ENCODE results near the gene NF2. TPM values are rescaled to one million over a fixed set of nuclear protein-coding genes. Genes with fewer than 3 reads are reported as not detected.

NF2 gene
- total RNA-seq, 2 experiments from 2014 or later, result 34.4 to 35.3 TPM

DNA sequence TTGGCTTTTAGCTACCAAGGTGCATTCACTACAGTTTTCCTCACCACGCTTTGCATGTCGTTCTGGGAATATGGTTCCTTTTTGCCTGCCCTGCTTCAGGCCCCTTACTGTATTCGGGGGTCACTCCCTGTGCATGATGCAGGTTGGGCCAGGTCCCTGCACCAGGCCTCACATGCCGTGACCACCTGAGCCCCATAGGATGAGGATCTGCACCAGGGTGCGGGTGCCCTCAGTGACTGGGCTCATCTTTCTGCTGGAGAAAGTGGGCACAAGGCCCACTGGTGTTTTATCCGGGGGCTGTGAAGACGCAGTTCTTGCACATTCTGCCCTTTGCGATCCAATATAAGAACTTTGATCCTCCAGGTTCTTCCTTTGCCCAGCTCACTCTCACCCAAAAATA lies 70.7 kb downstream of the NF2 start:
- ATAC-seq (no peak), DNase-seq (no peak)
- Mint-ChIP-seq H3K27ac (no peak overlapping the region), H3K36me3 (ENCODE audit: low read depth) (peaks cover 16% of the 10 kb centered on the region), H3K27me3 (no peaks in the 10 kb centered on the region), H3K4me3 (no peak overlapping the region), H3K9me3 (no peaks in the 10 kb centered on the region), H3K4me1 (ENCODE audit: low read depth) (no peaks in the 10 kb centered on the region)
- CTCF ChIA-PET, result no interaction called here
- TF ChIP-seq, protein P1, sequence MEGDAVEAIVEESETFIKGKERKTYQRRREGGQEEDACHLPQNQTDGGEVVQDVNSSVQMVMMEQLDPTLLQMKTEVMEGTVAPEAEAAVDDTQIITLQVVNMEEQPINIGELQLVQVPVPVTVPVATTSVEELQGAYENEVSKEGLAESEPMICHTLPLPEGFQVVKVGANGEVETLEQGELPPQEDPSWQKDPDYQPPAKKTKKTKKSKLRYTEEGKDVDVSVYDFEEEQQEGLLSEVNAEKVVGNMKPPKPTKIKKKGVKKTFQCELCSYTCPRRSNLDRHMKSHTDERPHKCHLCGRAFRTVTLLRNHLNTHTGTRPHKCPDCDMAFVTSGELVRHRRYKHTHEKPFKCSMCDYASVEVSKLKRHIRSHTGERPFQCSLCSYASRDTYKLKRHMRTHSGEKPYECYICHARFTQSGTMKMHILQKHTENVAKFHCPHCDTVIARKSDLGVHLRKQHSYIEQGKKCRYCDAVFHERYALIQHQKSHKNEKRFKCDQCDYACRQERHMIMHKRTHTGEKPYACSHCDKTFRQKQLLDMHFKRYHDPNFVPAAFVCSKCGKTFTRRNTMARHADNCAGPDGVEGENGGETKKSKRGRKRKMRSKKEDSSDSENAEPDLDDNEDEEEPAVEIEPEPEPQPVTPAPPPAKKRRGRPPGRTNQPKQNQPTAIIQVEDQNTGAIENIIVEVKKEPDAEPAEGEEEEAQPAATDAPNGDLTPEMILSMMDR (IDR thresholded peaks at IDR 0.05), result no peak
- intact Hi-C loops (cut with micrococcal nuclease), result no loop called here
- POLR2A ChIA-PET, result no interaction called here

DNA sequence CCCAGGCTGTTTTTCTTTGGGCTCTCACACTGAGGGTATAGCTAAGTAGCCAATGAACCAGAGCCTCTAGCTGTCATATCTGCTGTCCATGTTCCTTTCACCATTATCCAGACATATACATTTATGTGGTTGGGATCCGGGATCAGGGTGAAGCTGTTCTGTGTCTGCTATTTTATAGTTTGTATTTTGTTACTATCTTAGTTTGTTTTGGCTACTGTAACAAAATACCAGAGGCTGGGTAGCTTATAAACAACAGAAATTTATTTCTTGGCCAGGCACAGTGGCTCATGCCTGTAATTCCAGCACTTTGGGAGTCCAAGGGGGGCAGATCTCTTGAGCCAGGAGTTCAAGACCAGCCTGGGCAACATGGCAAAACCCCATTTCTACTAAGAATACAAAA lies 75.9 kb downstream of the NF2 start:
- Mint-ChIP-seq H3K27ac (no peak overlapping the region), H3K9me3 (no peaks in the 10 kb centered on the region), H3K4me3 (no peak overlapping the region), H3K36me3 (ENCODE audit: low read depth) (peaks cover 16% of the 10 kb centered on the region), H3K27me3 (no peaks in the 10 kb centered on the region), H3K4me1 (ENCODE audit: low read depth) (no peaks in the 10 kb centered on the region)
- TF ChIP-seq, protein P1 (IDR thresholded peaks at IDR 0.05), result no peak
- DNase-seq (no peak), ATAC-seq (no peak)
- CTCF ChIA-PET, result interaction anchor here (0.8 to 1.8 kb wide), 2 partner anchors 10 to 30 kb away, joined by 3 to 6 read pairs; no protein-coding TSS in a partner anchor
- POLR2A ChIA-PET, result no interaction called here
- intact Hi-C loops (cut with micrococcal nuclease), result no loop called here

DNA sequence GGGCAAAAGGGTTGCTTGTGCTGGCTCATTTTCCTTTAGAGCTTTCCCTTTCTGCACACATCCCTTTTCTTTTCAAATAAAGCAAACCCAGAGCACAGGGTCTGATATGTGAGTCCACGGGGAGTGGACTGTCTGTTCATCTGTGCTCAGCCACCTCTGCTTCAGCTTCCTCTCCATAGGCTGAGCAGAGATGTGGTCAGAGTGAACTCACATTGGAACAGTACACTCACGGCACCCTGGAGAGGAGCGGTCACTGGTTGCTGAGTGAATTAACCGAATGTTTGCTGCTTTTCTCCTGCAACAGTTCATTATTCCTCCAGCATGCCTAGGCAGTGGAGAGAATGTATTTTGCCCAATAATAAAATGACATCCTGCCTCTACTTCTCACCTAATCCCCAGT lies 80.1 kb downstream of the NF2 start:
- DNase-seq, result no peak
- ChIA-PET POLR2A (no interaction called here), CTCF (interaction anchor here (1.1 kb wide), 1 partner anchor 47 kb away, joined by 3 read pairs; no protein-coding TSS in a partner anchor)
- TF ChIP-seq, protein P1 (IDR thresholded peaks at IDR 0.05), result no peak
- Mint-ChIP-seq H3K4me3 (no peak overlapping the region), H3K27me3 (no peaks in the 10 kb centered on the region), H3K36me3 (ENCODE audit: low read depth) (peaks cover 11% of the 10 kb centered on the region), H3K4me1 (ENCODE audit: low read depth) (no peaks in the 10 kb centered on the region), H3K9me3 (no peaks in the 10 kb centered on the region), H3K27ac (no peak overlapping the region)
- intact Hi-C loops (cut with micrococcal nuclease), result no loop called here
- no peak for ATAC-seq

DNA sequence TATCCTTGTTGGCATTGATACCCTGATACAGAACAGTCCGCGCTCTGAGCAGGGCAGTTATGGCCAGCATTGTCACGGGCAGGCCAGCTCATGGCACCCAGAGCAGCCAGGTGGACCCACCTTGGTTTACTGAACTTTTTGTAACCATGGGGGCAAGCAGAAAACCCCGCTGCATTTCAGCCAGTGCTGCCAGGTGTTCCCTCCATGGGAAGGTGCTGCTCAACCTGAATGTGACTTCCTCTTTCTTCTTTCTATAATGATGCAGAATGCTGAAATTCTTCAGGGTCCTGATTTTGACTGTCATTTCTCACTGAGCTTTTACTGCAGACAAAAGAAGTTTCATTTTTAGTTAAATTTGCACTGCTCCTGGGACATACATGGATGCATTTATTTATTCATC lies 80.8 kb downstream of the NF2 start:
- TF ChIP-seq, protein P1 (IDR thresholded peaks at IDR 0.05), result no peak
- Mint-ChIP-seq H3K4me1 (ENCODE audit: low read depth) (no peaks in the 10 kb centered on the region), H3K27ac (no peak overlapping the region), H3K36me3 (ENCODE audit: low read depth) (peaks cover 10% of the 10 kb centered on the region), H3K4me3 (no peak overlapping the region), H3K9me3 (no peaks in the 10 kb centered on the region), H3K27me3 (no peaks in the 10 kb centered on the region)
- CTCF ChIA-PET, result no interaction called here
- DNase-seq (no peak), ATAC-seq (no peak)
- POLR2A ChIA-PET, result no interaction called here
- intact Hi-C loops (cut with micrococcal nuclease), result no loop called here

DNA sequence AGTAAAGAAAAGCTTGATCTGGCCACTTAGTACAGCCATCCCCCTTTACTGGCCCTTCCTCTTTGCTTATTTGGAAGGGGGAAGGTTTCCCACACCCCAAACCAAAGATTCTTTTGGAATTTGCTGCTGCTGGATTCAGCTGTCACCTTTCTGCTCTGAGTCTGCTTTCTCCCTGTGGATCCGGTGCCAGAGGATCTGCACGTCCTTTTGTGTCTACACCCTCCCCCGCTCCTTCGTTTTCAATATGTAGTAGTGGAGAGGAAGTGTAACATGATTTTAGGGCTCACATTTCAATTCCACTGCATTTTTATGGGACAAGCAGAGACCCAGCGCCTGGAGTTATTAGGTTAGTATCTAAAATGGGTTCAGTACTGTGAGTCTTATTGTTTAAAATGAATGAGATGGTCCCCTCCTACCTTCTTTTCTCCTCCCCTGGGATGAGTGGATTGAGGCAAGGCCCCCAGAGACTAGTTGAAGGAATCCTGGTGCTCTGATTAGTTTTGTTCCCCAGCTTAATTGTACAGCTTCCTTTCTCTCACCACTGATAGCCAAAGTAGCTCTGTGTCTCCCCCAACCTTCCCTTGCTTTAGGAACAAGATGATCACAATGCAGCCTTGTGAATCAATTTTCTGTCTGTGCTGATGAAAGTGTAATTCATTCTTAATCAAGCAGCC lies 85.9 kb downstream of the NF2 start:
- CTCF ChIA-PET, result interaction anchor here (1.0 to 1.7 kb wide), 17 partner anchors 9 to 399 kb away, joined by 3 to 11 read pairs (median 3); no protein-coding TSS in a partner anchor
- no peaks in the 10 kb centered on the region for H3K27me3 Mint-ChIP-seq
- H3K27ac Mint-ChIP-seq, result no peak overlapping the region

More for the DNA sequence above, 85.9 kb downstream of the NF2 start:
- POLR2A ChIA-PET, result no interaction called here
- H3K36me3 Mint-ChIP-seq (ENCODE audit: low read depth), result peaks cover 7% of the 10 kb centered on the region
- intact Hi-C loops (cut with micrococcal nuclease), result no loop called here
- no peak overlapping the region for H3K4me3 Mint-ChIP-seq
- DNase-seq (no peak), ATAC-seq (no peak)
- no peaks in the 10 kb centered on the region for H3K4me1 Mint-ChIP-seq (ENCODE audit: low read depth)
- H3K9me3 Mint-ChIP-seq, result no peaks in the 10 kb centered on the region
- TF ChIP-seq, protein P1 (IDR thresholded peaks at IDR 0.05), result no peak

Measured in activated CD8-positive, alpha-beta T cell treated with anti-CD3 and anti-CD28 coated beads for 36 hours (primary cell).